HG03196 (cell line): Measurements from ENCODE around the gene CEP57L1.
"Not testable (repeated sequence)": the region's sequence is repeated elsewhere in the genome, so short reads cannot be mapped to it uniquely, and the experiment has no call there.

ENCODE experiments used
- ATAC-seq: cut with Tn5 transposase; IDR thresholded peaks from one replicate; pipeline ENCODE4 v1.9.1; 2021; ENCODE audit not compliant: unreplicated experiment

Gene CEP57L1

DNA sequence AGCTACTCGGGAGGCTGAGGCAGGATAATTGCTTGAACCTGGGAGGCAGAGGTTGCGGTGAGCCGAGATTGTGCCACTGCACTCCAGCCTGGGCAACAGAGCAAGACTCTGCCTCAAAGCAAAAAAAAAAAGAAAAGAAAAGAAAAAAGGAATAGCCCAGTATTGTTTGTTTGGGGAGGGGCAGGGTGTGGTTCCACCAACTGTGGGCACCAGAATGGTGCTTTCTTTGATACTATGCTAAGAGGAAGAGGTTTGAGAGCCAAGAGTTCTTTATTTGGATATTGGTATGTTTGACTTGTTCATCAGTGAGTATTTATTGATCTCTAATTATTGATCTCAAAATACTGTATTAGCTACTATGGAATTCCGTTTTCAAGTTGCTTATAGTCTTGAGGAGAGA, 72.3 kb downstream of the CEP57L1 start:
- no peak for ATAC-seq

DNA sequence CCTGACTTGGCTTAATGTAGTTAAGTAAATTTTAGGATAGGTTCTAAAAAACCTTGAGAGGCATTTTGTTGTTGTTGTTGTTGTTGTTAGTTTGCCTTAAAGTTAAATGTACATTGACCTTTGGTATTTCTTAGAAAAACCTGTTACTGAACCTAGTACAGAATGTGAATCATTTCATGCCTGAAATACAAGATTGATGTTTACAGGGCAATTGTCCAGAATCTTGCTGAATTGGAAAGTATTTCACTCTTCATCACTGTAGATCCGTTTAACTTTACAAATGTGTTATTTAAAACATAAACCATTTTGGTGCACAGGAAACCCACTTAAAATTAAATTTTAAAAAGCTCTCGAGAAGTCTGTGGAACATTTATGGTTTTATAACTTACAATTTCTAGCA, 75.0 kb downstream of the CEP57L1 start:
- no peak for ATAC-seq

- no peak for ATAC-seq
These were observed 76.9 kb downstream of the CEP57L1 start for GRCh38 chr6:109172101-109172746.

DNA sequence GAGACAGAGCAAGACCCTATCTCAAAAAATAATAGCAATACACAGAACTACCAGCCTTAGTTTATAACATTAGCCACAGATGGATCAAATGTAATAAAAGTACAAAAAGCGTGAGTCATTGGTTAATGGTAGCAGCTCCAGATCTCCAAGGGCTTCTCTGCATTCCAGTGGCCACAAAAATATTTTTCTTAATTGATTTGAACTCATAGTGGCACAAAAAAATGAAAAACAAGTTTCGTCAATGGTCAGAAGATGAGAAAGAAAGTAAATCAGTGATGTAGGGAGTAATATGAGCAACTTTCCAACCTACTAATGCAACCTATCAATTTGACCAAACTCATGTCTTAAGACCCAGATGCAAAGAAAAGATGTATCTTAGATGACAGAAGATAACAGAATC, 79.6 kb downstream of the CEP57L1 start:
- ATAC-seq = no peak

DNA sequence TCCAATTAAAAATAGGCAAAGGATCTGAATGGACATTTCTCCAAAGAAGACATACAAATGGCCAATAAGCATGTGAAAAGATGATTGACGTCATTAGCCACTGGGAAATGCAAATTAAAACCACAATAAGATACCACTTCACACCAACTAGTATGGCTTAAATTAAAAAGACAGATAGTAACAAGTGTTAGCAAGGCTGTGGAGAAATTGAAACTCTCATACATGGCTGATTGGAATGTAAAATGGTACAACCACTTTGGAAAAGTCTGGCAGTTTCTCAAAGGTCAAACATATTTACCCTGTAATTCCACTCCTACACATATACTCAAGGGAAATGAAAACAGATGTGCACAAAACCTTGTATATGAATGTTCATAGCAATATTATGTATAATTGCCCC, 83.6 kb downstream of the CEP57L1 start:
- ATAC-seq = no peak

- ATAC-seq = no peak
These were observed 84.2 kb downstream of the CEP57L1 start for GRCh38 chr6:109179507-109179906.

DNA sequence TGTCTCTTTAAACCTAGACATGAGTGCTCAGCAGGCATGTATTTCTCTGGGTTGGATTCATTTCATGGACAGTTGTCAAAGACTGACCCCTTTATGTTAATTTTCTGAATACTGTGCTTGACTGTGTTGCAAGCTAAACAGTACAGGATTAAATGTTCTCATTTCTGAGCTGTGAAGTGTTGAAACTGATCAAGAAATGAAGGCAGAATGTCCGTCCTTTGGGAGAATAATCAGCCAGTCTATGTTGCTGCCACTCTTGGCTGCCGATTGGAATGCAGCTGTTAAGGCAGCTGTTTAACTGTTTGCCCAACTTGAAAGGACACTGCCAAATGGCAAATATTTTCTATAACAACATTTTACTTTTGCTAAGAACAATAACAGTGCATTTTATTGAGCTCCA, 87.3 kb downstream of the CEP57L1 start:
- no peak for ATAC-seq

DNA sequence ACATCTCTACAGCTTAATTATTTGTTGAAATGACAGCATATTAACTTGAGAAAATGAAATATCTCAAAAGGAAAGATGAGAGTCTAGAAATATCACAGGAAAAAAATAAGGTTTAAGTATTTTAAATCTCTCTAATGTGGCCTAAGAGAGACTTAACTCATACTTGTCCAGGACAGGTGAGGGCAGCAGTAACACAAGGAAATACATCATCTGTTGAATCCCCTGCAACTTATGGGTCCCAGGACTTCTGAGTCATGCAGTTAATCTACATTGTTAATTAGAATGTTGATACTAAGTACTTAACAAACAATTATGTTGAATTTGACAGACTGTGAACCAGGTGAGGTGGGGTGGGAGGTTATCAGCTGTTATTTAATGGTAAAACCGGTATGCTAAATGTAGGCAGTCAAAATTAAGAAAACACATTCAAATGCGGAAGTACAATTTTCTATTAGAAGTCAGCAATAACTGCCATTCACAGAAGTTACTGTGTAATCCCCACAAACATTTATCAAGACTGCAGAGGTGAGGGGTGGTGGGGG, 87.9 kb downstream of the CEP57L1 start:
- ATAC-seq = no peak

DNA sequence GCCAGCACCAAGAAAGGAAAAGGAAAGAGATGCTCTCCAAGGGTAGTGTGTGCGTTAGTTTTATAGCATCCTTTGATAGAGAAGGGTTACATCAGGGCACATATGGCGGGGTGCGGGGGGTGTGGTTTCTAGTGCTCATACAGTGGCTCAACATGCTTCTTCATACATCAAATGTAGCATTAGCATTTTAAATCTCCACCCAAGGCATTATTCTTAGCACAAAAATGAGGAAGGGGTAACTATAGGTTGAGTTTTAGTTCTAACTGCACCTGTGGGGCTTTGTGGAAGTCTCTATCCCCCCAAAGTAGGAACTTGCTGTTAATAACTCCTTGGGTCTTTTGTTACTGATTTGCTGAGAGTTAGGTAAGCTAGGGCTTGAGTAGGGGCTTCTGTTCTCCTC, 89.3 kb downstream of the CEP57L1 start:
- ATAC-seq = no peak

GRCh38 chr6:109186012-109186411, 90.7 kb downstream of the CEP57L1 start:
- ATAC-seq = no peak

DNA sequence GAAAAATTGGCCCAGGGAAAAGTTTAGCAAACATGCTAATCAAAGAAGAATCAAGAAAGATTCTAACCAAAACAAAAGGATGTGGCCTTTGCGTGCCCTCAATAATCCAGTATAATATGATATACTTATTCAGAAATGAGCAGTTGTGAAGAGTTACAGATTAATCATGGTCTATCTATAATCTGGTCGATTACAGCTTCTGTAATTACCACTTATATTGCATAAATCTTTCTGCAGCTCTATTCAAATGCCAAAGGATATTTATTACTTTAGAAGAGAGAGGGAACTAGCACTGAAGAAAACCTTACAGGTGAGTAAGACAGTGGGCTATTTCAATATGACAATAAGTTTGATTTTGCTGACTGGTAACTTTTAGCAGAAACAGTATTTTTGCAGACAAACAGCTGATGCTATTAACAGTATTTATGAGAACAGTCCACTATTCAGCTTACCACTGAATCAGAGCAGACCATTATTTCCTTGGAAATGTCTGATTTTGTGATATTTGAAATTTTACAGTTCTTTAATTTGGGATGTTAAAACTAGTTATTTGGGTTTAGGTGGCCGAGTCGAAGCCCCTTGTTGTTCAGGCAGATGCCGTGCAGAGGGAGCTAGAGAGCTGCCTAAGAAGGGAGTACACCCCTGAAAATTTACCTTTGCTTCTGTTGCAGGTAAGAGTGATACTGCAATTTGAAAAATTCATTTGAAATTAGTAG, 92.2 kb downstream of the CEP57L1 start:
- ATAC-seq = no peak

DNA sequence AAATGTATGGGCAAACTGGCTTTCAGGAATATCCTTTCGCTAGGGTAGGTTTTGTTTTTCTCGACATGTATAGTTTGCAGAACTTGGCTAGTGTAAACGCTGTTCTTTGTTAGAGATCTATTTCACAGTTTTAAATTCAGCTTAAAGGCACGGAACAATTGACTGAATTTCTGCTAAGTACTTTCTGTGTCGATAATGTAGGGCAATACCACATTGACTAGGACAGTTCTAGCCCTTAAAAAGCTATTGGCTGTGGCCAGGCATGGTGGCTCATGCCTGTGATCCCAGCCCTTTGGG, 92.8 kb downstream of the CEP57L1 start:
- ATAC-seq = no peak

GRCh38 chr6:109191368-109191767, 96.1 kb downstream of the CEP57L1 start:
- not testable (repeated sequence) for ATAC-seq

- no peak for ATAC-seq
These were observed 97.6 kb downstream of the CEP57L1 start for GRCh38 chr6:109192865-109193264.

- no peak for ATAC-seq
These were observed 99.6 kb downstream of the CEP57L1 start for GRCh38 chr6:109194880-109195279.

DNA sequence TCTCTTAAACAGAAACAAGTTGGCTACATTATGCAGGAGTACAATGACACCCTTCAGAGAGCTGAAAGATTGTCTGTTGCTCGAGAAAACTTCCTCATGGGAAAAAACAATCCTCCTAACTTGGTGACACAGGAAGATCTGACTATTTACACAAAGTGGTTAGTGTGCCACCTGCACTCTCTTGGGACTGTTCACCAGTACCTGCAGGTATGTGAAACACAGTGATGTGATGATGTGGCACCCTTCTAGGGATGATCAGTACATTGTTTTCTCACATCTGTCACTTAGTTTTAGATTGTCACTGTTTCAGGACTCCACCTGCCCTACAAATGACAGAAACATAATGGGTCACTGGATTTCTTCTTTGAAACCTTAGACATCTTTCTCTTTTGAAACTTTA, 101.8 kb downstream of the CEP57L1 start:
- no peak for ATAC-seq

DNA sequence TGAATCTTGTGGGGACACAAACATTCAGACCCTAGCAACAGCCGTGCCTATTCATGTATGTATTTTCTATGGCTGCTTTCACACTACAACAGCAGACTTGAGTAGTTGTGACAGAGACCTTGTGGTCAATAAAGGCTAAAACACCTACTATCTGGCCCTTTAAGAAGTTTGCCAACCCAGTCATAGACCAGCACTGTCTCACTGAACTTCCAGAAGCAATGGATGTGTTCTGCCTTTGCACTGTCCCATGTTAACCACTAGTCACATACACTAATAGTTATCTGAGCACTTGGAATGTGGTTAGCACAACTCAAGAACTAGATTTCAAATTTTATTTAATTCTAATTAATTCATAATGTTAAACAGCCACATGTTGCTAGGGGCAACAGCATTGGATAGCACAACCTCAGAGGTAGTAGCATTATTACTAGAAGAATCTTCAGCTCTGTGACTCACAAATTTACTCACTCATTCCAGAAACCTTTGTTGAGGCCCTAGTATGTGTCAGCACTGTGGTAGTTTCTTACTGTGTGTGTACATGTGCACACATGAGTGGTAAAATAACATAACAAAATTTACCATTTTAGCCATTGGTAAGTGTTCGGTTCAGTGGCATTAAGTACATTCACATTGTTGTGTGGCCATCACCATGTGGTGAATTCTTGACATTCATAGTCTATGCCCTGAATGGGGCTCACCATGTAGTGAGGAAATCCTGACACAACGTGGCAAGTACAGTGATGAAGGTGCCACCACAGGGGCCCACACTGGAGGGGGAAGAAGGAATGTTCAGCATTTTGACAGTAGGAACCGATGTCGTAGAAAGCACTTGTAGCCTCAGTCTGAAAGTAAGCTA, 107.3 kb downstream of the CEP57L1 start:
- ATAC-seq = no peak

DNA sequence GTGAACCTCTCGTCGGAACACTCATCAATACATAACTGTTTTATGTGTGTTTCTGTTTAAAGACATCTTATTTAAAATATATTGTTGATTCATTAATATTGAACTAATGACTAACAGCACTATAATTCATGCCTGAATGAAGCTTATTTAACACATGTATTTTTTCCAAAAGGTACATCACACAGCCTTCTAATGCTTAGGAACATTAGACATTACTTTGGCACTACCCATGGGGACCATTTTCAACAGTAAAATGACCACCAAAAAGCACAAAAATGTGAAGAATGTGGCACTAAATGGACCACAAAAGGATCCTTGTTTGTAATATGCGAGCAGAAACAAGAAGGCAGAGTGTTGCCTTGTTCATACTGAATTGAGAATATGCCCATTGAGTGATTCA, 109.2 kb downstream of the CEP57L1 start:
- ATAC-seq = no peak

GRCh38 chr6:109212683-109213082, 117.4 kb downstream of the CEP57L1 start:
- ATAC-seq = no peak
